ENCODE results near the gene REPIN1.

The REPIN1 gene

GRCh38 chr7:150371131-150371995, 2.7 kb downstream of the REPIN1 start:
- intact Hi-C loops (cut with micrococcal nuclease): no loop called here
- H3K4me1 Mint-ChIP-seq (ENCODE audit: low read depth): peaks cover 55% of the 10 kb centered on the region

GRCh38 chr7:150371996-150372270, 3.3 kb downstream of the REPIN1 start:
- H3K27me3 Mint-ChIP-seq: no peaks in the 10 kb centered on the region
- H3K36me3 Mint-ChIP-seq (ENCODE audit: low read depth): peaks cover 63% of the 10 kb centered on the region
- H3K4me1 Mint-ChIP-seq (ENCODE audit: low read depth): peaks cover 60% of the 10 kb centered on the region
- H3K27ac Mint-ChIP-seq: no peak overlapping the region
- no peak overlapping the region for H3K4me3 Mint-ChIP-seq
- intact Hi-C loops (cut with micrococcal nuclease): no loop called here
- no peaks in the 10 kb centered on the region for H3K9me3 Mint-ChIP-seq

More at GRCh38 chr7:150371131-150371995, 2.7 kb downstream of the REPIN1 start:
- Mint-ChIP-seq H3K27me3 (no peaks in the 10 kb centered on the region), H3K4me3 (no peak overlapping the region), H3K9me3 (no peaks in the 10 kb centered on the region), H3K27ac (no peak overlapping the region), H3K36me3 (ENCODE audit: low read depth) (peaks cover 63% of the 10 kb centered on the region)

GRCh38 chr7:150372271-150373048, 3.8 kb downstream of the REPIN1 start:
- Mint-ChIP-seq H3K27ac (no peak overlapping the region), H3K36me3 (ENCODE audit: low read depth) (peaks cover 63% of the 10 kb centered on the region), H3K27me3 (no peaks in the 10 kb centered on the region), H3K9me3 (no peaks in the 10 kb centered on the region), H3K4me1 (ENCODE audit: low read depth) (peaks cover 65% of the 10 kb centered on the region), H3K4me3 (no peak overlapping the region)
- intact Hi-C loops (cut with micrococcal nuclease): no loop called here

GRCh38 chr7:150373049-150373801, 4.6 kb downstream of the REPIN1 start:
- intact Hi-C loops (cut with micrococcal nuclease): no loop called here
- H3K27me3 Mint-ChIP-seq: no peaks in the 10 kb centered on the region
- H3K9me3 Mint-ChIP-seq: no peaks in the 10 kb centered on the region
- peaks cover 63% of the 10 kb centered on the region for H3K36me3 Mint-ChIP-seq (ENCODE audit: low read depth)
- H3K4me3 Mint-ChIP-seq: no peak overlapping the region
- no peak overlapping the region for H3K27ac Mint-ChIP-seq
- peaks cover 73% of the 10 kb centered on the region for H3K4me1 Mint-ChIP-seq (ENCODE audit: low read depth)

- Mint-ChIP-seq H3K27me3 (no peaks in the 10 kb centered on the region), H3K36me3 (ENCODE audit: low read depth) (peaks cover 59% of the 10 kb centered on the region), H3K4me3 (no peak overlapping the region), H3K9me3 (no peaks in the 10 kb centered on the region), H3K27ac (peak overlapping the region; percentile 66), H3K4me1 (ENCODE audit: low read depth) (peaks cover 74% of the 10 kb centered on the region)
- intact Hi-C loops (cut with micrococcal nuclease): no loop called here
These were observed 5.4 kb downstream of the REPIN1 start for GRCh38 chr7:150374026-150374425.

GRCh38 chr7:150374472-150374871, 5.8 kb downstream of the REPIN1 start:
- intact Hi-C loops (cut with micrococcal nuclease): no loop called here
- Mint-ChIP-seq H3K4me3 (no peak overlapping the region), H3K4me1 (ENCODE audit: low read depth) (peaks cover 70% of the 10 kb centered on the region), H3K27ac (peak overlapping the region; percentile 66), H3K36me3 (ENCODE audit: low read depth) (peaks cover 55% of the 10 kb centered on the region), H3K9me3 (no peaks in the 10 kb centered on the region), H3K27me3 (no peaks in the 10 kb centered on the region)

- H3K4me3 Mint-ChIP-seq: no peak overlapping the region
- H3K9me3 Mint-ChIP-seq: no peaks in the 10 kb centered on the region
- H3K4me1 Mint-ChIP-seq (ENCODE audit: low read depth): peaks cover 70% of the 10 kb centered on the region
- H3K27ac Mint-ChIP-seq: peak overlapping the region; percentile 88
- no peaks in the 10 kb centered on the region for H3K27me3 Mint-ChIP-seq
- intact Hi-C loops (cut with micrococcal nuclease): no loop called here
- H3K36me3 Mint-ChIP-seq (ENCODE audit: low read depth): peaks cover 46% of the 10 kb centered on the region
These were observed 7.3 kb downstream of the REPIN1 start for GRCh38 chr7:150375662-150376521.

- H3K27me3 Mint-ChIP-seq: no peaks in the 10 kb centered on the region
- H3K36me3 Mint-ChIP-seq (ENCODE audit: low read depth): peaks cover 42% of the 10 kb centered on the region
- H3K27ac Mint-ChIP-seq: peak overlapping the region; percentile 88
- H3K4me3 Mint-ChIP-seq: no peak overlapping the region
- intact Hi-C loops (cut with micrococcal nuclease): no loop called here
- no peaks in the 10 kb centered on the region for H3K9me3 Mint-ChIP-seq
- peaks cover 73% of the 10 kb centered on the region for H3K4me1 Mint-ChIP-seq (ENCODE audit: low read depth)
These were observed 7.9 kb downstream of the REPIN1 start for GRCh38 chr7:150376560-150376959.

GRCh38 chr7:150377196-150377595, 8.6 kb downstream of the REPIN1 start:
- Mint-ChIP-seq H3K9me3 (no peaks in the 10 kb centered on the region), H3K27ac (peak overlapping the region; percentile 88)

GRCh38 chr7:150377635-150378034, 9.0 kb downstream of the REPIN1 start:
- Mint-ChIP-seq H3K27ac (peak overlapping the region; percentile 88), H3K36me3 (ENCODE audit: low read depth) (peaks cover 42% of the 10 kb centered on the region), H3K9me3 (no peaks in the 10 kb centered on the region), H3K4me1 (ENCODE audit: low read depth) (peaks cover 80% of the 10 kb centered on the region), H3K4me3 (no peak overlapping the region), H3K27me3 (no peaks in the 10 kb centered on the region)
- intact Hi-C loops (cut with micrococcal nuclease): loop anchor here (1.0 kb wide), 1 partner anchor 8 kb away; no protein-coding TSS in a partner anchor

More at GRCh38 chr7:150377196-150377595, 8.6 kb downstream of the REPIN1 start:
- Mint-ChIP-seq H3K4me3 (no peak overlapping the region), H3K27me3 (no peaks in the 10 kb centered on the region), H3K4me1 (ENCODE audit: low read depth) (peaks cover 80% of the 10 kb centered on the region), H3K36me3 (ENCODE audit: low read depth) (peaks cover 42% of the 10 kb centered on the region)
- intact Hi-C loops (cut with micrococcal nuclease): no loop called here

- intact Hi-C loops (cut with micrococcal nuclease): loop anchor here (1.0 kb wide), 1 partner anchor 9 kb away; no protein-coding TSS in a partner anchor
- Mint-ChIP-seq H3K9me3 (no peaks in the 10 kb centered on the region), H3K4me1 (ENCODE audit: low read depth) (peaks cover 76% of the 10 kb centered on the region), H3K27ac (peak overlapping the region; percentile 88), H3K36me3 (ENCODE audit: low read depth) (peaks cover 35% of the 10 kb centered on the region), H3K4me3 (peak overlapping the region; percentile 71), H3K27me3 (no peaks in the 10 kb centered on the region)
These were observed 9.7 kb downstream of the REPIN1 start for GRCh38 chr7:150378115-150378852.

- peaks cover 79% of the 10 kb centered on the region for H3K4me1 Mint-ChIP-seq (ENCODE audit: low read depth)
- peaks cover 28% of the 10 kb centered on the region for H3K36me3 Mint-ChIP-seq (ENCODE audit: low read depth)
- no peaks in the 10 kb centered on the region for H3K27me3 Mint-ChIP-seq
- H3K4me3 Mint-ChIP-seq: peak within 1 kb of the TSS; percentile 85
- no peaks in the 10 kb centered on the region for H3K9me3 Mint-ChIP-seq
- peak within 1 kb of the TSS; percentile 88 for H3K27ac Mint-ChIP-seq
- intact Hi-C loops (cut with micrococcal nuclease): loop anchor here (1.0 kb wide), 1 partner anchor 10 kb away; no protein-coding TSS in a partner anchor
These were observed 10.3 kb downstream of the REPIN1 start, which contains the start of gene ZNF775 for GRCh38 chr7:150378853-150379440. Gene ZNF775 (plus strand): TSS chr7:150379330. CDS start chr7:150388471, 9,141 bp downstream.
